ENCODE data around the gene UPK2. TPM values are rescaled to one million over a fixed set of nuclear protein-coding genes. Genes with fewer than 3 reads are reported as not detected.
"Not testable (repeated sequence)": the region's sequence is repeated elsewhere in the genome, so short reads cannot be mapped to it uniquely, and the experiment has no call there.

The UPK2 gene
- total RNA-seq, 1 donor from 2014 or later, result 0.22 TPM

GRCh38 chr11:118953265-118953664, 2.8 kb upstream of the UPK2 start:
- H3K4me1 Mint-ChIP-seq (ENCODE audit: low read depth), result no peaks in the 10 kb centered on the region
- peaks cover 24% of the 10 kb centered on the region for H3K27me3 Mint-ChIP-seq (ENCODE audit: low read depth)
- H3K36me3 Mint-ChIP-seq (ENCODE audit: low read depth), result no peaks in the 10 kb centered on the region
- no peak for DNase-seq (ENCODE audit: low spot score)
- no peak overlapping the region for H3K4me3 Mint-ChIP-seq (ENCODE audit: unreplicated experiment)
- H3K9me3 Mint-ChIP-seq (ENCODE audit: low read depth), result no peaks in the 10 kb centered on the region
- no peak overlapping the region for H3K27ac Mint-ChIP-seq (ENCODE audit: unreplicated experiment)
- no peak for TF ChIP-seq CTCF (IDR thresholded peaks at IDR 0.05)

- not testable (repeated sequence) for H3K36me3 Mint-ChIP-seq (ENCODE audit: low read depth); H3K27ac Mint-ChIP-seq (ENCODE audit: unreplicated experiment); H3K9me3 Mint-ChIP-seq (ENCODE audit: low read depth); DNase-seq (ENCODE audit: low spot score); H3K4me3 Mint-ChIP-seq (ENCODE audit: unreplicated experiment); H3K4me1 Mint-ChIP-seq (ENCODE audit: low read depth)
- peaks cover 24% of the 10 kb centered on the region for H3K27me3 Mint-ChIP-seq (ENCODE audit: low read depth)
These were observed 2.1 kb upstream of the UPK2 start for GRCh38 chr11:118953976-118954375.

GRCh38 chr11:118956847-118957469, 860 bp downstream of the UPK2 start:
- H3K27ac Mint-ChIP-seq (ENCODE audit: unreplicated experiment), result no peak overlapping the region
- no peak overlapping the region for H3K4me3 Mint-ChIP-seq (ENCODE audit: unreplicated experiment)
- no peaks in the 10 kb centered on the region for H3K4me1 Mint-ChIP-seq (ENCODE audit: low read depth)
- TF ChIP-seq CTCF (IDR thresholded peaks at IDR 0.05), result peak; percentile 55
- peaks cover 25% of the 10 kb centered on the region for H3K27me3 Mint-ChIP-seq (ENCODE audit: low read depth)
- H3K9me3 Mint-ChIP-seq (ENCODE audit: low read depth), result no peaks in the 10 kb centered on the region
- no peaks in the 10 kb centered on the region for H3K36me3 Mint-ChIP-seq (ENCODE audit: low read depth)
- DNase-seq (ENCODE audit: low spot score), result no peak

- H3K9me3 Mint-ChIP-seq (ENCODE audit: low read depth), result no peaks in the 10 kb centered on the region
- H3K4me1 Mint-ChIP-seq (ENCODE audit: low read depth), result no peaks in the 10 kb centered on the region
- no peak for TF ChIP-seq CTCF (IDR thresholded peaks at IDR 0.05)
- H3K4me3 Mint-ChIP-seq (ENCODE audit: unreplicated experiment), result no peak overlapping the region
- H3K27ac Mint-ChIP-seq (ENCODE audit: unreplicated experiment), result no peak overlapping the region
- no peak for DNase-seq (ENCODE audit: low spot score)
- no peaks in the 10 kb centered on the region for H3K36me3 Mint-ChIP-seq (ENCODE audit: low read depth)
- peaks cover 25% of the 10 kb centered on the region for H3K27me3 Mint-ChIP-seq (ENCODE audit: low read depth)
These were observed 1.5 kb downstream of the UPK2 start for GRCh38 chr11:118957549-118957948.

- H3K9me3 Mint-ChIP-seq (ENCODE audit: low read depth), result no peaks in the 10 kb centered on the region
- no peak overlapping the region for H3K27ac Mint-ChIP-seq (ENCODE audit: unreplicated experiment)
- H3K27me3 Mint-ChIP-seq (ENCODE audit: low read depth), result peaks cover 21% of the 10 kb centered on the region
These were observed 1.9 kb downstream of the UPK2 start for GRCh38 chr11:118957968-118958367.

More at GRCh38 chr11:118957968-118958367, 1.9 kb downstream of the UPK2 start:
- Mint-ChIP-seq H3K4me3 (ENCODE audit: unreplicated experiment) (no peak overlapping the region), H3K4me1 (ENCODE audit: low read depth) (no peaks in the 10 kb centered on the region), H3K36me3 (ENCODE audit: low read depth) (no peaks in the 10 kb centered on the region)
- TF ChIP-seq CTCF (IDR thresholded peaks at IDR 0.05), result no peak
- DNase-seq (ENCODE audit: low spot score), result no peak
